Smooth muscle cell (in vitro differentiated cells): Measurements from ENCODE around the gene TEX47. TPM values are rescaled to one million over a fixed set of nuclear protein-coding genes. Genes with fewer than 3 reads are reported as not detected.

Source experiments
- DNase-seq: peaks from one replicate; lab custom pipeline; 2025; ENCODE audit not compliant: unreplicated experiment; lab: John Stamatoyannopoulos, UW
- H2AFZ ChIP-seq: fragments of 200-600 bp; sonication (generic); 2 replicates; pipeline ENCODE4 v1.6.0; 2016; ENCODE audit warnings: antibody characterized with exemption, low read depth, mild to moderate bottlenecking
- H3F3A ChIP-seq: fragments of 200-600 bp; sonication (generic); 2 replicates; pipeline ENCODE4 v1.6.0; 2017; ENCODE audit warnings: antibody characterized with exemption, low read depth
- H3K27ac ChIP-seq: fragments of 200-600 bp; sonication (generic); 2 replicates; pipeline ENCODE4 v1.5.1; 2016; ENCODE audit warnings: low read depth, mild to moderate bottlenecking
- H3K27me3 ChIP-seq: fragments of 200-600 bp; sonication (generic); 2 replicates; pipeline ENCODE4 v1.6.1; 2016; ENCODE audit warnings: low read depth, mild to moderate bottlenecking
- H3K36me3 ChIP-seq: fragments of 200-600 bp; sonication (generic); 2 replicates; pipeline ENCODE4 v1.5.1; 2016; ENCODE audit warnings: low read depth
- H3K4me1 ChIP-seq: fragments of 200-600 bp; sonication (generic); 2 replicates; pipeline ENCODE4 v1.5.1; 2016; ENCODE audit warnings: low read depth
- H3K4me2 ChIP-seq: fragments of 200-600 bp; sonication (generic); 2 replicates; pipeline ENCODE4 v1.6.0; 2016; ENCODE audit warnings: mild to moderate bottlenecking
- H3K4me3 ChIP-seq: fragments of 200-600 bp; sonication (generic); 2 replicates; pipeline ENCODE4 v1.5.1; 2016; ENCODE audit warnings: mild to moderate bottlenecking
- H3K79me2 ChIP-seq: fragments of 200-600 bp; sonication (generic); 2 replicates; pipeline ENCODE4 v1.6.0; 2016; ENCODE audit warnings: low read depth, mild to moderate bottlenecking
- H3K9ac ChIP-seq: fragments of 200-600 bp; sonication (generic); 2 replicates; pipeline ENCODE4 v1.6.0; 2016; ENCODE audit warnings: low read depth
- H3K9me3 ChIP-seq: fragments of 200-600 bp; sonication (generic); replicated peaks from 2 replicates; pipeline ENCODE4 v1.5.1; 2016; ENCODE audit warnings: low read depth
- H4K20me1 ChIP-seq: fragments of 200-600 bp; sonication (generic); 2 replicates; pipeline ENCODE4 v1.6.0; 2016; ENCODE audit warnings: low read depth
- WGBS: methylation state at CpG from one replicate; pipeline ENCODE4 v1.1.7; 2016; ENCODE audit warnings: low lambda C conversion rate; 5-methylcytosine and 5-hydroxymethylcytosine counted together
- polyA plus RNA-seq: library from polyadenylated mRNA; unstranded; fragments of >200 nt; fragmentation: Nextera tagmentation; extraction: Ambion mirVana; gene quantifications from 2 replicates; pipeline ENCODE4 v1.2.1, GENCODE V29; 2016
- total RNA-seq: library from RNA; depleted of rRNA; stranded (reverse); fragments of >200 nt; gene quantifications from 2 replicates; pipeline ENCODE4 v1.2.3, GENCODE V29; 2014
- TF ChIP-seq, protein P1 (sequence below): fragments of 200-600 bp; sonication (generic); IDR thresholded peaks from 2 replicates; pipeline ENCODE4 v1.5.1; 2017; ENCODE audit warnings: borderline replicate concordance, mild to moderate bottlenecking, antibody characterized with exemption; ENCODE audit not compliant: insufficient read depth, poor library complexity, severe bottlenecking

TEX47 gene
- total and polyA plus RNA-seq, 2 experiments from 2014 or later, result not detected

DNA sequence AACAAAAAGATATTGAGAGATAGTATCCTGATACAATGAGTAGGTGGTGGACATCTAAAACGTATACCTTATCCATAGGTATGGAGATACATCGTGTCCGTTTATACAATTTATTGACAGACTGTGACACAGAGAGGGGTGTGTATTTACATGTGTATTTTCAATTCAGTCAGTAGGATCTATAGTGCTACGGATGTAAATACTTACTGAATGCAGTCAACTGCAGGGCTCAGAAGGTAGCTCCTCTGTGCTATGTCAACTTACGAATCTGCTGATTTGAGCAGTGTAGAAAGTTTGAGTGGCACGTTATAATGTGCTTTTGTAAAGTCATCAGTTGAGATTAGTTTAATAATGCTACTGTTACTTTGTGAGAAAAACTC, 35.4 kb downstream of the TEX47 start:
- H3K27me3 ChIP-seq, result peaks cover 96% of the 10 kb centered on the region
- 39% methylated on average over 6 of the region's 6 CpGs for WGBS
- DNase-seq, result no peak
- H3K4me1 ChIP-seq, result peaks cover 9% of the 10 kb centered on the region
- H3F3A ChIP-seq, result no peaks in the 10 kb centered on the region
- H3K9me3 ChIP-seq, result no peaks in the 10 kb centered on the region
- H3K36me3 ChIP-seq, result no peaks in the 10 kb centered on the region
- peak overlapping the region; percentile 50 for H3K4me3 ChIP-seq
- peak overlapping the region; percentile 89 for H3K4me2 ChIP-seq
- no peak overlapping the region for H3K9ac ChIP-seq
- TF ChIP-seq, protein P1, sequence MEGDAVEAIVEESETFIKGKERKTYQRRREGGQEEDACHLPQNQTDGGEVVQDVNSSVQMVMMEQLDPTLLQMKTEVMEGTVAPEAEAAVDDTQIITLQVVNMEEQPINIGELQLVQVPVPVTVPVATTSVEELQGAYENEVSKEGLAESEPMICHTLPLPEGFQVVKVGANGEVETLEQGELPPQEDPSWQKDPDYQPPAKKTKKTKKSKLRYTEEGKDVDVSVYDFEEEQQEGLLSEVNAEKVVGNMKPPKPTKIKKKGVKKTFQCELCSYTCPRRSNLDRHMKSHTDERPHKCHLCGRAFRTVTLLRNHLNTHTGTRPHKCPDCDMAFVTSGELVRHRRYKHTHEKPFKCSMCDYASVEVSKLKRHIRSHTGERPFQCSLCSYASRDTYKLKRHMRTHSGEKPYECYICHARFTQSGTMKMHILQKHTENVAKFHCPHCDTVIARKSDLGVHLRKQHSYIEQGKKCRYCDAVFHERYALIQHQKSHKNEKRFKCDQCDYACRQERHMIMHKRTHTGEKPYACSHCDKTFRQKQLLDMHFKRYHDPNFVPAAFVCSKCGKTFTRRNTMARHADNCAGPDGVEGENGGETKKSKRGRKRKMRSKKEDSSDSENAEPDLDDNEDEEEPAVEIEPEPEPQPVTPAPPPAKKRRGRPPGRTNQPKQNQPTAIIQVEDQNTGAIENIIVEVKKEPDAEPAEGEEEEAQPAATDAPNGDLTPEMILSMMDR, result no peak
- H3K27ac ChIP-seq, result no peak overlapping the region
- H4K20me1 ChIP-seq, result no peaks in the 10 kb centered on the region
- H3K79me2 ChIP-seq, result no peaks in the 10 kb centered on the region
- no peak overlapping the region for H2AFZ ChIP-seq

DNA sequence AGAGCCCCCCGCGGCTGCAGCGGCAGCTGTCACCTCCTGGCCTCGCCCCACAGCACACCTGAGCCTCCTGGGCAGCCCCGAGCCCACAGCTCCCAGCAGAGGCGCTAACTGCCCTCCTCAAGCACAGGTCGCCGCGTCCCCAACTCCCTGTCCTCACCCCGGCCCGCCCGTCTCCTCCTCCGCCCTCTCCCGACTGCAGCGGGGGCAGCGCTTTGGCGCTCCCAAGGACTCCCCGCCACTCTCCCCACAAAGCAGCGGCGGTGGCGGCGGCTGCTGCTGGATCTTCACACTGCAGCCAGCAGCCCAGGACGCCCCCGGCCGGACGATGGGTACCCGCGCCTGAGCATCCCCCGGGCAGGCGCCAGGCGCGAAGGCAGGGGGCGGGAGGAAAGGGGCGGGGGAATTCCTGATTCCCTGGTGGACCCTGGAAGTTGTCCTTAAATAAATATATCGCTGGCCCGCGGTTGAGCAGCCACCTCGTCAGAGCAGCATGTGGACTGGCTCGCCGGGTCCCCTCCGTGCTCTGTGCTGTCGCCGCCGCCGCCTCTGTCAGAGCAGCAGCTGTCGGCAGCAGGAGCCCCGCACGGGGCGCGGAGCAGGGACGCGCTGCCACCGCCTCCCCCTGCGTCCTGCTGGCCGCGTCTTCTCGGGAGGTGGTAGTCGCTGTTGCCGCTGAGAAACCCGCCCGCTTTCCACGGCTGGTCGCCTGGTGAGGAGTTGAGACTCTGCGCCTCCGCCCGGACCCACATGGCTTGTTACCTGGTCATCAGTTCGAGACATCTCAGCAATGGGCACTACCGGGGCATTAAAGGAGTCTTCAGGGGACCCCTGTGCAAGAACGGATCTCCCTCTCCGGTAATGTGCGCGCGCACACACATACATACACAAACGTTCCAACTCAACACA, 36.1 kb downstream of the TEX47 start, which contains the start of gene ZNF804B:
Gene ZNF804B (plus strand): TSS at position 471 of the 906 bp plus-strand sequence. CDS start 277 bp downstream, at position 748.
- Histone ChIP-seq H2AFZ (peak within 1 kb of the TSS; percentile 81), H3F3A (no peaks in the 10 kb centered on the region), H3K4me3 (peak within 1 kb of the TSS; percentile 50), H3K4me2 (peak within 1 kb of the TSS; percentile 89), H3K36me3 (no peaks in the 10 kb centered on the region), H4K20me1 (no peaks in the 10 kb centered on the region), H3K27ac (no peak within 1 kb of the TSS), H3K27me3 (peaks cover 96% of the 10 kb centered on the region), H3K9ac (no peak within 1 kb of the TSS), H3K9me3 (no peaks in the 10 kb centered on the region), H3K4me1 (peaks cover 9% of the 10 kb centered on the region), H3K79me2 (no peaks in the 10 kb centered on the region)
- no peak for DNase-seq
- TF ChIP-seq, protein P1, result no peak
- WGBS, result 5% methylated on average over 55 of the region's 74 CpGs

DNA sequence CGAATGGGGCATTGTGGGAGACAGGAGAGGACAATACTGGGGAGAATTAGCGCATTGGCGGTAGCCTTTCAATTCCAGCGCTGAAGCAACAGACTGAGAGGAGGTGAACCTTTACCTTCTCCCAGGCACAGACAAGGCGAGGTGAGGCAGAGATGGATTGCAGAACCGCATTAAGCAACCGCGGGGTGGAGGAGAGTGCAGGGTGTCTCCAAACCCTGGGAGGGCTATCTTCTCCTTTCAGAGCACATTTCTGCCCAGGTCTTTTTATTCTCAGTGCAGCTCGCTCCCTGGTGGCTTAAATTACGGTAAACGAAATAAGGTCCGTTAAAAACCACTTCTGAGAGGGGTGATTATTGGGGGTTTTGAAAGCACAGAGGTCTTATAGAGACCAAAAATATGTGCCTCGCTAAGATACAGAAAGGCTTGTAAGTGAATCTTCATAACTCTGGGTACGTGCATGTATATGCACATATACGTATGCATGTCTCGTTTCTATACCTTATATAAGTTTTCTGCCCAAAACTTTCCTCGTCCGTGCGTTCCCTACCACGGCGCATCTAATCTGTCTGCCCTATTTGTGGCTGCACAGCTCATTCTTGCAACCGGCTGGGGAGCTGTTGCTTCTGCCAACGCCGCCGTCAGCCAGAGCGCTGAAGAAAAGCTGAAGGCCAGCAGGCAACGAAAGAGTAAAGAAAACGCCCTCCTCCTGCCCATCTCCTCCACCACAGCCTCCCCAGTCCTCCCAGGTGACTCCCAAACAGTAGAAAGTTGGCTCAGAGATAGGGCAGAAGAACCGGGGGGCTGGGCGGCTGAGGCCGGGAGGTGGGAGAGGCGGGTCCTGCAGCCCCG, 36.9 kb downstream of the TEX47 start:
- Histone ChIP-seq H3K79me2 (no peaks in the 10 kb centered on the region), H3K9me3 (no peaks in the 10 kb centered on the region), H3K36me3 (no peaks in the 10 kb centered on the region), H4K20me1 (no peaks in the 10 kb centered on the region), H3K4me1 (peaks cover 9% of the 10 kb centered on the region), H3K4me2 (peak overlapping the region; percentile 89), H2AFZ (peak overlapping the region; percentile 81), H3K27ac (no peak overlapping the region), H3K9ac (no peak overlapping the region), H3F3A (no peaks in the 10 kb centered on the region), H3K27me3 (peaks cover 94% of the 10 kb centered on the region), H3K4me3 (peak overlapping the region; percentile 50)
- TF ChIP-seq, protein P1, result no peak
- no peak for DNase-seq
- WGBS, result 2% methylated on average over 32 of the region's 33 CpGs
